GM13976 (cell line): Measurements from ENCODE around the gene CRIM1.
A peak's percentile ranks its signal among the peaks of the same experiment; 100 is the strongest.

ENCODE experiments used
- DNase-seq: peaks from one replicate; pipeline ENCODE4 v3.0.0; 2012; ENCODE audit warnings: low spot score
- CTCF ChIP-seq: IDR thresholded peaks from 2 replicates; pipeline ENCODE4 v1.5.1; 2012; ENCODE audit warnings: borderline replicate concordance, mild to moderate bottlenecking; ENCODE audit not compliant: insufficient read depth; ENCODE audit errors: extremely low read depth, missing control alignments, control extremely low read depth
- in situ Hi-C: fragments of 300-500 bp; cut with MboI; formaldehyde crosslinking; loops from one replicate; pipeline ENCODE4 v1.12.0; 2022; ENCODE audit warnings: low sequenced_read_pairs, mixed read lengths, inconsistent platforms; ENCODE audit not compliant: unreplicated experiment

The CRIM1 gene

DNA sequence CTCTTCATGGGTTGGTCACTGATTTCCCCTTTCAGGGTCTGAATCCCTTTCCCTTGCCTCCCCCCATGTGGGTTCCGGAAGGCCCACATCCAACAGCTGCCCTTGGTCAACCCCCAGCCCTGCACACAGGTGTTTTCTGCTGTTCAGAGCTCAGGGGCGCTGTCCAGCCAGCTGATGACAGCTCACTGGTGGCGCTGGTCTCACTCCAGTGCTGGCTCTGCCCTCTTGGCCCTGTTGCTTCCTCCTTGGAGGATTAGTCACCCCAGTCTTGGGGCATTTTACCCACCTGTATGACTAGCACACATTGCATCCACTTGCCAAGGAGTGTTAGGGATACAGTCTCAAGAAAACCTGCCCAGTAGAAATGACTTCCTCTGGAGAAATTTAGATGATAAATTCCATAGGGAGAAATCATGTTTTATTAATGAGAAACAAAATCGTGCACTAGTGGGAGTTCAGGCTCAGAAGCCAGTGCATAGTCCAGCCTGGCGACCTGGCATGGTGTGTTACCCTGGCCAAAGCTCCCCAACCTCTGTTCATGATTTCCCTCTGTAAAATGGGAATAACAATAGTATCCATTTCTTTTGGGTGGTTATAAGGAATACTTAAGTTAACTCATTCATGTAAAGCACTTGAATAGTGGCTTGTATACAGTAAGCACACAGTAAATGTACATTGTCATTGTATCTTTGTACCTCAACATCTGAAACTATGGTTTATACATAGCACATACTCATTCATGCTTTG is 21.6 kb downstream of the CRIM1 start:
- no peak for DNase-seq
- TF ChIP-seq CTCF: no peak
- in situ Hi-C loops: no loop called here

- in situ Hi-C loops: no loop called here
- TF ChIP-seq CTCF: no peak
- no peak for DNase-seq
These were observed 24.3 kb downstream of the CRIM1 start for GRCh38 chr2:36379710-36380448.

- TF ChIP-seq CTCF: no peak
- in situ Hi-C loops: no loop called here
- peak; percentile 22 for DNase-seq
These were observed 25.3 kb downstream of the CRIM1 start for GRCh38 chr2:36380624-36381481.

DNA sequence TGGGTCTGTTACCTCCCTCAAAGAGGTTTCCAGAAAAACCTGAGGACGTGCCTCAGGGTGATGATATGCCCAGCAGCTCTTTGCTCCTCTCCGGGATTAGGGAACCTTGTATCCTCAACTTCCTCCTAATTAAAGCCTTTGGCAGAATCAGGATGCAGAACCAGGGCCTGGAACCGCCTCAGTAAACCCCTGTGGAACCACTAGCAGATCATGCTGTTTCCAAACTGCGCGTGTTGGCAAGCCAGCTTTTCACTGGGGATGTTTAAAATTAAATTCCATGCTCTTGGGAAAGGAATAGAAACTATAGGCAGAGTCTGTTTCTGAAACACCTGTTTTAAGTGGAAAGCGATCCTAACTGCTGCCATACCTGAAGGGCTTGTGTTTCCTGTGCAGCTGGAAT is 26.4 kb downstream of the CRIM1 start:
- in situ Hi-C loops: no loop called here
- no peak for TF ChIP-seq CTCF
- no peak for DNase-seq

DNA sequence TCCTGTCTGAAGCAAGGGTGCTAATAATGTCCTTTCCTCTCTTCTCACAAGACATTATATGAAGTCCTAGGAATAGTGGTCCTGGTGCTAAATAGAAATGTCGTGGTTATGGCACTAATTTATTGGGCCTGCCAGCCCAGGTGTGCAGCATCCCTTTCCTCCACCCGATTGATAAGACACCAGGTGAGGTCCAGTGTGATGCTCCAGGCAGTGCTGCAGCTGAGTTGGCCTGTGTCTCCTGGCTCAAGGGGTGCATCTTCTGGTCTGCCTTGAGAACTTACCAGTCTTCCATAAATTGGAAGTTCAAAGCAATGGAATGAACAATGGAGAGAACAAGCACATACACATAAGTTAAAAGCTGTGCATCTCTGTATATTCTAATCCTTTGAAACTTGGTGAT is 26.9 kb downstream of the CRIM1 start:
- no peak for TF ChIP-seq CTCF
- in situ Hi-C loops: no loop called here

DNA sequence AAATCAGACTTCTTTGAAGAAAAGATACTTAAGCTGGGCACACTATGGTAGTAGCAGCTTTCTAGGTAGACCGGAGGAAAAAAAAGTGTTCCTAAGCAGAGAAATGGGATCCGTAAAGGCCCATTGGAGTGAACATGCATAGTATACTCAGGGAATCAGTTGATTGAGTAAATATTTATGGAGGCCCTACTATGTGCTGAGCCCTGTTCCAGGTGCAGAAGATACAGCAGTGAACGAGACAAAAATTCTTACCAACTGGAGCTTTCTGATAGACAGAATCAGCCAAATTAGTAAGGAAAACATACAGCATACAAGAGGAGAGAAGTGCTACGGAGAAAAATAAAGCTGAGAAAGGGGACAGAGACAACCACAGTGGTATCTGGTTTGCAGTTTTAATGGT is 28.1 kb downstream of the CRIM1 start:
- TF ChIP-seq CTCF: no peak
- in situ Hi-C loops: no loop called here

More for the DNA sequence above, 26.9 kb downstream of the CRIM1 start:
- no peak for DNase-seq

More for the DNA sequence above, 28.1 kb downstream of the CRIM1 start:
- DNase-seq: no peak
